Measurements from ENCODE around the gene AKAP17A. TPM values are rescaled to one million over a fixed set of nuclear protein-coding genes. Genes with fewer than 3 reads are reported as not detected.

AKAP17A gene
- total RNA-seq, 1 donor from 2014 or later, result 49.8 TPM

DNA sequence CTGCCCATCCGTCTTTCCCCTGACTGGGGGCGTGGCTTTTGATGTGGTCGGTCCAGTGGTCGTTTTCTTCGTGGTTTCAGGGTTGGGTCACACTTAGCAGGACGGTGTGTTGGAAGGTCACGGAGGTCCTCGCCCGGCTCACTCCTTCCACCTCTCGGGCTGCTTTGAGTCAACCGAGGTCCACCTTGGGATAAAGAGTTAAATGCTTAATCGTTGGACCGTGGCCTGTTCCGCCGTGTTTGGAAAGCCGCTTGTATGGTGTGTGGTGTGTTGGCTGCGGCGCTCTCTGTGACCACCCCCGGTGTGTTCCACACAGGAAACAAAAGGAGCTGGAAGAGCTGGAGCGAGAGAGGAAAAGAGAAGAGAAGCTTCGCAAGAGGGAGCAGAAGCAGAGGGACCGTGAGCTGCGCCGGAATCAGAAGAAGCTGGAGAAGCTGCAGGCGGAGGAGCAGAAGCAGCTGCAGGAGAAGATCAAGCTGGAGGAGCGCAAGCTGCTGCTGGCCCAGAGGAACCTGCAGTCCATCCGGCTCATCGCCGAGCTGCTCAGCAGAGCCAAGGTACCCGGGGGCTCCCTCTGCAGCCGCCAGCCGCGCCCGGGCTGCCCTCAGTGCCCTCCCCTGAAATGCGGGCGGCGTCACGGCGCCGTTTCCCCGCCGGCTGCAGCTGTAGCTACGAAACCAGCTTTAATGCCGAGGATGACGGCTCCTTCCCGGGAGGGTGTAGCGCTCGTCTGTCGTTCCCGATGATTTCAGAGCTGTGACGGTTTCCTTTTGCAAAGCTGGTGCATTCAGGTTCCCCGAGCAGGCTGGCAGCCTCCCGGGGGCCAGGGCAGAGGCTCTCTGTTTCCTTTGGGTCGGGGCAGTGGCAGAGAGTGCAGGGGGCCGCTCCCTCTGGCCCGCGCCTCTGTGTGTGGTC, 7.7 kb downstream of the AKAP17A start:
- Histone ChIP-seq H3K27ac (no peak overlapping the region), H3K9me3 (no peaks in the 10 kb centered on the region), H3K4me3 (no peak overlapping the region), H3K27me3 (no peaks in the 10 kb centered on the region), H3K4me1 (peaks cover 12% of the 10 kb centered on the region), H3K36me3 (peaks cover 15 to 88% of the 10 kb centered on the region in 2 donors)
- no peak for DNase-seq (ENCODE audit: extremely low spot score in 2 of 2)
- intact Hi-C loops (cut with DNase I), result loop anchor here (10.0 kb wide), 1 partner anchor 144 kb away; the partner anchor contains the start of gene ASMTL
- TF ChIP-seq POLR2A (IDR thresholded peaks at IDR 0.05), result no peak

DNA sequence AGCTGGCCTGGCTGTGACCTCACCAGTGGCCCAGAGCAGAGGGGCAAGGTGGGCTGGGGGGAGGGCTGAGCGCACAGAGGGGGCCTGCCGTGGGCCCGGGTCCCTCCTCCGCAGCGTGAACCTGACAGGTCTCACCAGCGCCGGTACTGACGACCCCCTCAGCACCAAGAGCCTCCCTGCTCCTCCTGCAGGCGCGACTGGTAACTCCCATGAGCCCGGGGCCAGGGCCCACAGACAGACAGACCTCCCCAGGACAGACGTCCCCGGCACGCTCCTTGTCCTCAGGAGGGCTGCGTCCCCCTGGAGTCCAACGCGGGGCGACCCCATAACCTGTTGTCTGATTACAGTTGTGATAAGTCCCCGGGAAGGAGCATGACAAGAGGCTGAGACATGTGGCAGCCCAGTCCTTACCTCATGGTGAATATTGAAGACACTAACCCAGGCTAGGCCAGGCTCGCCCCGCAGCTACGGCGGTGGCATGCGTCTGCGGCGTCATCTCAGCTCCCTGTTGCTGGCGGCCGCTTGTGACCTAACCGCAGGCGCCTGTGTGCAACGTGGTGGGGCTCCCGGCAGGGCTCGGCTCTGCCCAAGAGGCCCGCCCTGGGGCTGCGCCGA, 8.5 kb downstream of the AKAP17A start:
- H3K9me3 ChIP-seq, result no peaks in the 10 kb centered on the region
- no peaks in the 10 kb centered on the region for H3K27me3 ChIP-seq
- DNase-seq (ENCODE audit: extremely low spot score in 2 of 2), result no peak
- no peak overlapping the region for H3K4me3 ChIP-seq
- intact Hi-C loops (cut with DNase I), result loop anchor here (10.0 kb wide), 1 partner anchor 145 kb away; the partner anchor contains the start of gene ASMTL
- H3K4me1 ChIP-seq, result peaks cover 5% of the 10 kb centered on the region
- TF ChIP-seq POLR2A (IDR thresholded peaks at IDR 0.05), result no peak
- TF ChIP-seq POLR2AphosphoS5 (IDR thresholded peaks at IDR 0.05; ENCODE audit: insufficient read depth in 1 of 2, low read depth in 1 of 2), result no peak
- TF ChIP-seq, protein P1, sequence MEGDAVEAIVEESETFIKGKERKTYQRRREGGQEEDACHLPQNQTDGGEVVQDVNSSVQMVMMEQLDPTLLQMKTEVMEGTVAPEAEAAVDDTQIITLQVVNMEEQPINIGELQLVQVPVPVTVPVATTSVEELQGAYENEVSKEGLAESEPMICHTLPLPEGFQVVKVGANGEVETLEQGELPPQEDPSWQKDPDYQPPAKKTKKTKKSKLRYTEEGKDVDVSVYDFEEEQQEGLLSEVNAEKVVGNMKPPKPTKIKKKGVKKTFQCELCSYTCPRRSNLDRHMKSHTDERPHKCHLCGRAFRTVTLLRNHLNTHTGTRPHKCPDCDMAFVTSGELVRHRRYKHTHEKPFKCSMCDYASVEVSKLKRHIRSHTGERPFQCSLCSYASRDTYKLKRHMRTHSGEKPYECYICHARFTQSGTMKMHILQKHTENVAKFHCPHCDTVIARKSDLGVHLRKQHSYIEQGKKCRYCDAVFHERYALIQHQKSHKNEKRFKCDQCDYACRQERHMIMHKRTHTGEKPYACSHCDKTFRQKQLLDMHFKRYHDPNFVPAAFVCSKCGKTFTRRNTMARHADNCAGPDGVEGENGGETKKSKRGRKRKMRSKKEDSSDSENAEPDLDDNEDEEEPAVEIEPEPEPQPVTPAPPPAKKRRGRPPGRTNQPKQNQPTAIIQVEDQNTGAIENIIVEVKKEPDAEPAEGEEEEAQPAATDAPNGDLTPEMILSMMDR (IDR thresholded peaks at IDR 0.05), result no peak
- peaks cover 15 to 81% of the 10 kb centered on the region in 2 donors for H3K36me3 ChIP-seq
- H3K27ac ChIP-seq, result no peak overlapping the region

DNA sequence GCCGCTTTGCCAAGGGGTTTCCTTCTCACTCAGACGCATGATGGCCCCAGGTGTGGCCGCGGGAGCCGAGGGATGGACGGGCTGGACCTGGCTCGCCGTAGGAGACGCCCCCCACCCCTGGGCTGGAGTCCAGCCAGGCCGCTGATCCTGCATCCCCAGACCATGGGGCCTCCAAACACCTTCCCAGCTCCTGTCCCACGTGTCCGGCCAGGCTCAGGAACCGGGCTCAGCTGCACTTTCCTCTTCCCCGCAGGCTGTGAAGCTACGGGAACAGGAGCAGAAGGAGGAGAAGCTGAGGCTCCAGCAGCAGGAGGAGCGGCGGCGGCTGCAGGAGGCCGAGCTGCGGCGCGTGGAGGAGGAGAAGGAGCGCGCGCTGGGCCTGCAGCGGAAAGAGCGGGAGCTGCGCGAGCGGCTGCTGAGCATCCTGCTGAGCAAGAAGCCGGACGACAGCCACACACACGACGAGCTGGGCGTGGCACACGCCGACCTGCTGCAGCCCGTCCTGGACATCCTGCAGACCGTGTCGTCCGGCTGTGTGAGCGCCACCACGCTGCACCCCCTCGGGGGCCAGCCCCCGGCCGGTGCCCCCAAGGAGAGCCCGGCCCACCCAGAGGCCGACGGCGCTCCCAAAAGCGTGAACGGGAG, 9.1 kb downstream of the AKAP17A start:
- no peak for DNase-seq (ENCODE audit: extremely low spot score in 2 of 2)
- H3K36me3 ChIP-seq, result peaks cover 13 to 74% of the 10 kb centered on the region in 2 donors
- intact Hi-C loops (cut with DNase I), result no loop called here

DNA sequence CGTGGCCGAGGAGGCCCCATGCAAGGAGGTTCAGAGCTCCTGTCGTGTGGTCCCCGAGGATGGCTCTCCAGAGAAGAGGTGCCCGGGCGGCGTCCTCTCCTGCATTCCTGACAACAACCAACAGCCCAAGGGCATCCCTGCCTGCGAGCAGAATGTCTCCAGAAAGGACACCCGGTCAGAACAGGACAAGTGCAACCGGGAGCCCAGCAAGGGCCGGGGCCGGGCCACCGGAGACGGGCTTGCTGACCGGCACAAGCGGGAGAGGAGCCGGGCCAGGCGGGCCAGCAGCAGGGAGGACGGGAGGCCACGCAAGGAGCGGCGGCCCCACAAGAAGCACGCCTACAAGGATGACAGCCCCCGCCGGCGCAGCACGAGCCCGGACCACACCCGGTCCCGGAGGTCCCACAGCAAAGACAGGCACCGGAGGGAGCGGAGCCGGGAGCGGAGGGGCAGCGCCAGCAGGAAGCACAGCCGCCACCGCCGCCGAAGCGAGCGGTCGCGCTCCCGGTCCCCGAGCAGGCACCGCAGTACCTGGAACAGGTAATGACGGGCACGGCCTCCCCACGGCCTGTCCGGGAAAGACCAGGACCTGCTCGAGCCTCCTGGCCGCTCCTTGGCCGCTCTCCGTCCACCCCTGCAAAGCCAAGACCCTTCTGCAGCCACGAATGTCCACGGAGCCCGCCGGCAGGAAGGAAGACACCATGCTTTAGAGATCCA, 9.8 kb downstream of the AKAP17A start:
- DNase-seq (ENCODE audit: extremely low spot score in 2 of 2), result no peak
- Histone ChIP-seq H3K4me1 (peaks cover 4% of the 10 kb centered on the region), H3K9me3 (no peaks in the 10 kb centered on the region), H3K27me3 (no peaks in the 10 kb centered on the region), H3K27ac (no peak overlapping the region), H3K36me3 (peaks cover 9 to 70% of the 10 kb centered on the region in 2 donors), H3K4me3 (no peak overlapping the region)
- intact Hi-C loops (cut with DNase I), result no loop called here
- TF ChIP-seq, protein P1 (IDR thresholded peaks at IDR 0.05), result no peak
- TF ChIP-seq POLR2A (IDR thresholded peaks at IDR 0.05) (no peak), POLR2AphosphoS5 (IDR thresholded peaks at IDR 0.05; ENCODE audit: insufficient read depth in 1 of 2, low read depth in 1 of 2) (no peak)

More for the DNA sequence above, 9.1 kb downstream of the AKAP17A start:
- Histone ChIP-seq H3K4me1 (peaks cover 4% of the 10 kb centered on the region), H3K27me3 (no peaks in the 10 kb centered on the region), H3K9me3 (no peaks in the 10 kb centered on the region), H3K4me3 (no peak overlapping the region), H3K27ac (no peak overlapping the region)
- TF ChIP-seq POLR2A (IDR thresholded peaks at IDR 0.05) (no peak), POLR2AphosphoS5 (IDR thresholded peaks at IDR 0.05; ENCODE audit: insufficient read depth in 1 of 2, low read depth in 1 of 2) (no peak)
- TF ChIP-seq, protein P1 (IDR thresholded peaks at IDR 0.05), result no peak

DNA sequence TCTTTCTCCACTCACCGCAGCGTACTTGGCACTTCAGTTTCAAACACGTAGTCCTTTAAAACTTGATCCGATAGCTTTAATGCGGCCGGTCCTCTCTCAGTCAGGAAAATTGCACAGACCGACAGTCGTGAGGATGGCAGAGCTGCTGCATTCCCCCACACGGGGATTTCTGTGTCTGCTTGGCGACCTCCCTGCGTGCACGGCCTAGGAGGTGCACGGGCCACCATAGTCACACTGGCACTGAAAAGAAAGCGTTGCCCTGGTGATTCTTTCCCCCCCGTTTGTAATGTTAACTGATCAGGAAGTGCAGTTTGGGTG, 10.3 kb downstream of the AKAP17A start:
- Histone ChIP-seq H3K27ac (no peak overlapping the region), H3K4me3 (no peak overlapping the region), H3K9me3 (no peaks in the 10 kb centered on the region), H3K27me3 (no peaks in the 10 kb centered on the region), H3K36me3 (peaks cover 9 to 68% of the 10 kb centered on the region in 2 donors), H3K4me1 (peaks cover 4% of the 10 kb centered on the region)
- DNase-seq (ENCODE audit: extremely low spot score in 2 of 2), result no peak
- intact Hi-C loops (cut with DNase I), result no loop called here
- TF ChIP-seq POLR2AphosphoS5 (IDR thresholded peaks at IDR 0.05; ENCODE audit: insufficient read depth in 1 of 2, low read depth in 1 of 2), result no peak
- no peak for TF ChIP-seq POLR2A (IDR thresholded peaks at IDR 0.05)
- TF ChIP-seq, protein P1 (IDR thresholded peaks at IDR 0.05), result no peak

Measured in vagina (tissue), 2 donors.